ENCODE measurements around the gene ZSWIM4. TPM values are rescaled to one million over a fixed set of nuclear protein-coding genes. Genes with fewer than 3 reads are reported as not detected.

ZSWIM4 gene
- polyA plus RNA-seq, 2 of the 4 experiments (the other 2 are of a cell fraction) = 1.6 to 3.4 TPM

GRCh38 chr19:13764821-13765394, 30.3 kb upstream of the ZSWIM4 start:
- FAIRE-seq = no peak
- peak overlapping the region; percentile 92 to 97 for H3K27ac ChIP-seq

DNA sequence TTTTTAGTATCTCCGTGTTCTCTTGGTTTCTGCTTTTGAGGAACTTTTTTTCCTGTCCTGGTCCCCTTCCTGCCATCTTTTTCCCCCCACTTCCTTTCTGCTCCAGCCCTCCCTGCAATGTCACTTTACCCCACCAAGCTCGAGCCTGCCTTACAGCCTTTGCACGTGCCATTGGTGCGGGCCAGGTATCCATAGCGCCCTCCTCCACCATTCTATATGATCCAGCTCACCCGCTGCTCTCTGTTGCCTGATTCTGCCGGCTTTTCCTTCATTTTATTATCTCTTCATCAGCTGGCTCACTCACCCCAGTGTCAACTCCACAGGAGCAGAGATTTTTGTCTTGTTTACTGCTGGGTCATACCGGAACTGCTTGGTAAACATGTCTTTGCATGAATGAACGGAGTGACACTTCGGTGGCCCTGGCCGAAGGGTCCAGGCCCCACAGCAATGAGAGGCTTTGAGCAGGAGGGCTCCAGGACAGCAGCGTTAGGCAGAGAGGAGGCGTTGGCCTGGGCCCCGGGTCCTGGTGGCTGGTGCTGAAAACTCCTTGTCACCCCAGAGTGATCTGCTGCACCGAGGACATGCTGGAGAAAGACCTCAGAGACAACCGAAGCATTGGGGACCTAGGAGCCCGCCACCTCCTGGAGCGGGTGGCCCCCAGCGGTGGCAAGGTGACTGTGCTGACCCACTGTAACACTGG, 29.7 kb upstream of the ZSWIM4 start:
- WGBS (ENCODE audit: missing lambda C conversion rate) = 51% methylated on average over 13 of the region's 19 CpGs
- Histone ChIP-seq H3K9me3 (no peaks in the 10 kb centered on the region), H3K4me1 (peaks cover 7% of the 10 kb centered on the region; the same call in 1 of the 3 replicates), H3K4me2 (peak overlapping the region; percentile 82), H3K4me3 (peak overlapping the region; percentile 75), H3K27ac (peak overlapping the region in 1 of 2 experiments; percentile 97; a peak in 3 of 6 replicates)
- TF ChIP-seq, protein P1, sequence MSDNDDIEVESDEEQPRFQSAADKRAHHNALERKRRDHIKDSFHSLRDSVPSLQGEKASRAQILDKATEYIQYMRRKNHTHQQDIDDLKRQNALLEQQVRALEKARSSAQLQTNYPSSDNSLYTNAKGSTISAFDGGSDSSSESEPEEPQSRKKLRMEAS (IDR thresholded peaks at IDR 0.05) = 0 out of 2 replicates have a peak, but pooled peaks have one; percentile 20
- TF ChIP-seq EP300 (IDR thresholded peaks at IDR 0.05) (no peak), BHLHE40 (IDR thresholded peaks at IDR 0.05; ENCODE audit: low read depth, low read length) (0 out of 2 replicates have a peak, but pooled peaks have one; percentile 19), MAFK (IDR thresholded peaks at IDR 0.05; ENCODE audit: partially characterized antibody) (no peak)
- CTCF ChIA-PET = no interaction called here
- ATAC-seq (peak; percentile 20 to 24; a peak in 3 of 6 replicates), DNase-seq (ENCODE audit: low read depth in 1 of 2, low spot score in 1 of 2) (no peak), FAIRE-seq (no peak)
- POLR2A ChIA-PET = no interaction called here

More at GRCh38 chr19:13764821-13765394, 30.3 kb upstream of the ZSWIM4 start:
- DNase-seq (ENCODE audit: low read depth in 1 of 2, low spot score in 1 of 2) = no peak
- peak; percentile 48 to 54; a peak in 4 of 6 replicates for ATAC-seq
- peak overlapping the region; percentile 75 for H3K4me3 ChIP-seq
- no peaks in the 10 kb centered on the region for H3K9me3 ChIP-seq
- ChIA-PET CTCF (no interaction called here), POLR2A (no interaction called here)
- no peak for TF ChIP-seq CHD4 (IDR thresholded peaks at IDR 0.05; ENCODE audit: borderline replicate concordance)
- TF ChIP-seq TP53 (CRISPR knock-in tag; IDR thresholded peaks at IDR 0.05) = no peak
- TF ChIP-seq, protein P2, sequence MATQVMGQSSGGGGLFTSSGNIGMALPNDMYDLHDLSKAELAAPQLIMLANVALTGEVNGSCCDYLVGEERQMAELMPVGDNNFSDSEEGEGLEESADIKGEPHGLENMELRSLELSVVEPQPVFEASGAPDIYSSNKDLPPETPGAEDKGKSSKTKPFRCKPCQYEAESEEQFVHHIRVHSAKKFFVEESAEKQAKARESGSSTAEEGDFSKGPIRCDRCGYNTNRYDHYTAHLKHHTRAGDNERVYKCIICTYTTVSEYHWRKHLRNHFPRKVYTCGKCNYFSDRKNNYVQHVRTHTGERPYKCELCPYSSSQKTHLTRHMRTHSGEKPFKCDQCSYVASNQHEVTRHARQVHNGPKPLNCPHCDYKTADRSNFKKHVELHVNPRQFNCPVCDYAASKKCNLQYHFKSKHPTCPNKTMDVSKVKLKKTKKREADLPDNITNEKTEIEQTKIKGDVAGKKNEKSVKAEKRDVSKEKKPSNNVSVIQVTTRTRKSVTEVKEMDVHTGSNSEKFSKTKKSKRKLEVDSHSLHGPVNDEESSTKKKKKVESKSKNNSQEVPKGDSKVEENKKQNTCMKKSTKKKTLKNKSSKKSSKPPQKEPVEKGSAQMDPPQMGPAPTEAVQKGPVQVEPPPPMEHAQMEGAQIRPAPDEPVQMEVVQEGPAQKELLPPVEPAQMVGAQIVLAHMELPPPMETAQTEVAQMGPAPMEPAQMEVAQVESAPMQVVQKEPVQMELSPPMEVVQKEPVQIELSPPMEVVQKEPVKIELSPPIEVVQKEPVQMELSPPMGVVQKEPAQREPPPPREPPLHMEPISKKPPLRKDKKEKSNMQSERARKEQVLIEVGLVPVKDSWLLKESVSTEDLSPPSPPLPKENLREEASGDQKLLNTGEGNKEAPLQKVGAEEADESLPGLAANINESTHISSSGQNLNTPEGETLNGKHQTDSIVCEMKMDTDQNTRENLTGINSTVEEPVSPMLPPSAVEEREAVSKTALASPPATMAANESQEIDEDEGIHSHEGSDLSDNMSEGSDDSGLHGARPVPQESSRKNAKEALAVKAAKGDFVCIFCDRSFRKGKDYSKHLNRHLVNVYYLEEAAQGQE (IDR thresholded peaks at IDR 0.05) = no peak
- no peak for TF ChIP-seq KDM5A (IDR thresholded peaks at IDR 0.05)
- no peak for TF ChIP-seq MAZ (IDR thresholded peaks at IDR 0.05; ENCODE audit: borderline replicate concordance, low read depth, low read length)
- TF ChIP-seq FOXS1 (CRISPR knock-in tag; IDR thresholded peaks at IDR 0.05) = no peak
- TF ChIP-seq CHD2 (IDR thresholded peaks at IDR 0.05; ENCODE audit: low read length, partially characterized antibody) = no peak
- TF ChIP-seq, protein P3, sequence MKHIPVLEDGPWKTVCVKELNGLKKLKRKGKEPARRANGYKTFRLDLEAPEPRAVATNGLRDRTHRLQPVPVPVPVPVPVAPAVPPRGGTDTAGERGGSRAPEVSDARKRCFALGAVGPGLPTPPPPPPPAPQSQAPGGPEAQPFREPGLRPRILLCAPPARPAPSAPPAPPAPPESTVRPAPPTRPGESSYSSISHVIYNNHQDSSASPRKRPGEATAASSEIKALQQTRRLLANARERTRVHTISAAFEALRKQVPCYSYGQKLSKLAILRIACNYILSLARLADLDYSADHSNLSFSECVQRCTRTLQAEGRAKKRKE (CRISPR knock-in tag; IDR thresholded peaks at IDR 0.05; ENCODE audit: low read depth) = no peak
- no peak for TF ChIP-seq ZFP36 (IDR thresholded peaks at IDR 0.05; ENCODE audit: borderline replicate concordance, partially characterized antibody)
- TF ChIP-seq RARB (CRISPR knock-in tag; IDR thresholded peaks at IDR 0.05) = no peak
- TF ChIP-seq FOSL2 (IDR thresholded peaks at IDR 0.05) = no peak
- no peak for TF ChIP-seq FOSL2 (CRISPR knock-in tag; IDR thresholded peaks at IDR 0.05)
- TF ChIP-seq, protein P4, sequence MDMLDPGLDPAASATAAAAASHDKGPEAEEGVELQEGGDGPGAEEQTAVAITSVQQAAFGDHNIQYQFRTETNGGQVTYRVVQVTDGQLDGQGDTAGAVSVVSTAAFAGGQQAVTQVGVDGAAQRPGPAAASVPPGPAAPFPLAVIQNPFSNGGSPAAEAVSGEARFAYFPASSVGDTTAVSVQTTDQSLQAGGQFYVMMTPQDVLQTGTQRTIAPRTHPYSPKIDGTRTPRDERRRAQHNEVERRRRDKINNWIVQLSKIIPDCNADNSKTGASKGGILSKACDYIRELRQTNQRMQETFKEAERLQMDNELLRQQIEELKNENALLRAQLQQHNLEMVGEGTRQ (IDR thresholded peaks at IDR 0.05) = no peak
- TF ChIP-seq CBX8 (IDR thresholded peaks at IDR 0.05) = no peak
- no peak for TF ChIP-seq FOSB (CRISPR knock-in tag; IDR thresholded peaks at IDR 0.05)
- TF ChIP-seq, protein P5, sequence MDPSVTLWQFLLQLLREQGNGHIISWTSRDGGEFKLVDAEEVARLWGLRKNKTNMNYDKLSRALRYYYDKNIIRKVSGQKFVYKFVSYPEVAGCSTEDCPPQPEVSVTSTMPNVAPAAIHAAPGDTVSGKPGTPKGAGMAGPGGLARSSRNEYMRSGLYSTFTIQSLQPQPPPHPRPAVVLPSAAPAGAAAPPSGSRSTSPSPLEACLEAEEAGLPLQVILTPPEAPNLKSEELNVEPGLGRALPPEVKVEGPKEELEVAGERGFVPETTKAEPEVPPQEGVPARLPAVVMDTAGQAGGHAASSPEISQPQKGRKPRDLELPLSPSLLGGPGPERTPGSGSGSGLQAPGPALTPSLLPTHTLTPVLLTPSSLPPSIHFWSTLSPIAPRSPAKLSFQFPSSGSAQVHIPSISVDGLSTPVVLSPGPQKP (IDR thresholded peaks at IDR 0.05; ENCODE audit: low read depth, low read length) = no peak
- TF ChIP-seq HEYL (CRISPR knock-in tag; IDR thresholded peaks at IDR 0.05) = no peak
- TF ChIP-seq HOXA7 (CRISPR knock-in tag; IDR thresholded peaks at IDR 0.05) = no peak
- no peak for TF ChIP-seq HOXB5 (CRISPR knock-in tag; IDR thresholded peaks at IDR 0.05)
- no peak for TF ChIP-seq ZSCAN20 (CRISPR knock-in tag; IDR thresholded peaks at IDR 0.05)
- H3K4me1 ChIP-seq = peaks cover 7% of the 10 kb centered on the region; the same call in 1 of the 3 replicates
- 28% methylated on average over 5 of the region's 48 CpGs for WGBS (ENCODE audit: missing lambda C conversion rate)
- H3K4me2 ChIP-seq = peak overlapping the region; percentile 82

All from A549 (cell line).